Forelimb muscle (tissue), 1 donor: Measurements from ENCODE around the gene C12orf76. TPM values are rescaled to one million over a fixed set of nuclear protein-coding genes. Genes with fewer than 3 reads are reported as not detected.
"Not testable (repeated sequence)": the region's sequence is repeated elsewhere in the genome, so short reads cannot be mapped to it uniquely, and the experiment has no call there.

Experiments used
- DNase-seq: peaks from one replicate; pipeline ENCODE4 v3.0.0-alpha.2; 2013; ENCODE audit warnings: low read depth
- polyA plus RNA-seq: library from polyadenylated mRNA; unstranded; fragments of 120-200 nt; gene quantifications from one replicate; pipeline ENCODE4 v1.2.1, GENCODE V29; 2013; ENCODE audit not compliant: insufficient read length

C12orf76 gene
- polyA plus RNA-seq, 1 donor, result 29.9 TPM

DNA sequence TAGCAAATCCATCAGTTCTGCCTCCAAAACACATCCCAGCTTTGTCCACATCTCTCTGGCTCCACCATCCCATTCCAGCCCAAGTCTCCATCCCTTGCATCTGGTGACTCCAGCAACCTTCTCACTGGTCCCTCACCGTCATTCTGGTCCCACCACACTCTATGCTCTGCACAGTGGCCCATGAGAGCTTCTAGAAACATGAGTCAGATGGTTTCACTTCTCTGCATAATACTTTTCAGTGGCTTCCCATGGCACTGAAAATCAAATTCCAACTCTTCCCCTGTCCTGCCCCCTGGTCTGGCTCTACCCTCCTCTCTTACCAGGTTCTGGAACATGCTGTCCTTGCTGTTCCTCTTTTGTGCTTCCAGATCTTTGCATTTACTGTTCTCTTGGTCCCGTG, 17.2 kb upstream of the C12orf76 start:
- DNase-seq, result no peak

DNA sequence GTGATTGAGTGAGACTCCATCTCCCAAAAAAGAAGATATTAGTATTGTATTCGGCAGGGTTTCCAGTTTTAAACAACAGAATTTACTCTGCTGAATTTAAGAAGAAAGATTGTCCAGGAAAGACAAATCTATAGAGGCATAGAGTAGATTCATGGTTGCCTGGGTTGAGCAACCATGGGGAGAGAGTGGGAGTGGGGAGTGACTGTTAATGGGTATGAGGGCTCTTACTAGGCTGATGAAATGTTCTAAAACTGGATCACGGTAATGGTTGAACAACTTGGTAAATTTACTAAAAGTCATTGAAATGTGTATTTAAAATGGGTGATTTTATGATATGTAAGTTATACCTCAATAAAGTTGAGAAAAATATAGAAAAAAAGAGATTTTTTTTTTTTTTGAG, 13.9 kb upstream of the C12orf76 start:
- no peak for DNase-seq

- DNase-seq, result no peak
These were observed 11.3 kb upstream of the C12orf76 start for GRCh38 chr12:110059651-110060000.

DNA sequence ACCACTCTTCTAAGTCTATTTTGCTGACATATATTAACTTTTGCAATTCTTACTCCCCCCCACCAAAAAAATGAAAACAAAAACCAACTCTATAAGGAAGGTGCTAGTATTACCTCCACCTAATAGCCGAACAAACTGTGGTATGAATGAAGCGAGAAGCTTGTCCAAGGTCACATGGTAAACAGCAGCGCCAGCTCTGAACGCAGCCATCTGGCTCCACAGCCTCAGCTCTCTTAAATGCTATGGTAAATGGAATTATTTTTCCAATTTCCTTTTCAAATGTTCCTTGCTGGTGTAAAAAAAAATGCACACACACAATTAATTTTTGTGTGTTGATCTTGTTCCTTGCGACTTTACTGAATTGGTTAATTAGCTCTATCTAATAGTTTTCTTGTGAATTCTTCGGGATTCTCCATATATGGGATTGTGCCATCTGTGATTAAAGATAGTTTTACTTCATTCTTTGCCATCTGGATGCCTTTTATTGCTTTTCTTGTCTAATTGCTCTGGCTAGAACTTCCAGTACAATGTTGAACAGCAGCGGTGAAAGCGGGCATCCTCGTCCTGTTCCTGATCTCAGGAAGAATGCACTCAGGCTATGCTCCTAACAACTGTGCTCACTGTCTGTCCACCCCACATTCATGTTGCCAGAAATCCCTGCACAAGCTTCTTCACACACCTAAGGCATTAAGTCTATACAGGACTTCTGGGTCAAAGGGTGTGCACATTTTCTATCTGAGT, 10.7 kb upstream of the C12orf76 start:
- no peak for DNase-seq

GRCh38 chr12:110056643-110057042, 8.3 kb upstream of the C12orf76 start:
- not testable (repeated sequence) for DNase-seq

DNA sequence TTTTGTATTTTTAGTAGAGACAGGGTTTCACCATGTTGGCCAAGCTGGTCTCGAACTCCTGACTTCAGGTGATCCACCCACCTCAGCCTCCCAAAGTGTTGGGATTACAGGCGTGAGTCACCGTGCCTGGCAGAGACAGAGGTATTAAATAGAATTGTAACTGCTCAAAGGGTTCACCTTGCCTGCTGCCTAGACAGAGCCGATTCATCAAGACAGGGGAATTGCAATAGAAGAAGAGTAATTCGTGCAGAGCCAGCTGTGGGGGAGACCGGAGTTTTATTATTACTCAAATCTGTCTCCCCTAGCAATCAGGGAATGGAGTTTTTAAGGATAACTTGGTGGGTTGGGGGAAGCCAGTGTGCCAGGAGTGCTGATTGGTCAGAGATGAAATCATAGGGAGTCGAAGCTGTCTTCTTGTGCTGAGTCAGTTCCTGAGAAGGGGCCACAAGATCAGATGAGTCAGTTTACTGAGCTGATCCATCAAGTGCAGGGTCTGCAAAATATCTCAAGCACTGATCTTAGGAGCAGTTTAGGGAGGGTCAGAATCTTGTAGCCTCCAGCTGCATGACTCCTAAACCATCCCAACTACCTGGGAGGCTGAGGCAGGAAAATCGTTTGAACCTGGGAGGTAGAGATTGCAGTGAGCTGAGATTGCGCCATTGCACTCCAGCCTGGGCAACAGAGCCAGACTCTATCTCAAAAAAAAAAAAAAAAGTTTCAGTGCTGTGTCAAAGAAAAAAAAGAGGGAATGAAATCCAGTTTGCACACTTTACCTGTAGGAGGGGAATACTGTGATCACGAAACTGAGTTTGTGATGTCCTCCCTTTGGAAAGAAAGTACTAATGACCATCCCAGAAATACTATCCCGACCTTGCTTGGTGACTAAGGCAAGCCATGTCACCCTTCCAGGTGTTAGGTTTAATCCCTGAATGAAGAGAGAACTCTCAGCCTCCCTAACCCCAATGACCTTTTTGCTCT, 7.3 kb upstream of the C12orf76 start:
- DNase-seq, result not testable (repeated sequence)

DNA sequence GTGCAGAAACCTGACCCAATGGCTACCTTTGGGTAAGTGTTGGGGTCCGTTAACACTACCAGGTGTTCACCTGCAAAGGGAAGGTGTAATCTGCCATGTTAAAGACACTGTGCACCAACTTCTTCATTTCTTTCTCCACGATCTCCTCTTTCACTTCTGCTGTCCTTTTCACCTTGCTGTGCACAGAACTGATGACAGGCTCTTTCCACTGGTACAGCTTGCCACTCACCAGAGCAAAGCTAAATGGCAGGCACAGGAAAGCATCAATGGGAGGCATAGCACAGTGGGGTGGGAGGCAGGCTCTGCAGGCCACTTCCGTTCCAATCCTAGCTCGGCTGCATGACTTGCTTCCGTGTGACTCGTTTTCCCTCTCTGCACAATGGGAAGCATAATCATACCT, 2.6 kb upstream of the C12orf76 start:
- no peak for DNase-seq

GRCh38 chr12:110049666-110050065, 1.3 kb upstream of the C12orf76 start:
- DNase-seq, result not testable (repeated sequence)

- not testable (repeated sequence) for DNase-seq
These were observed 712 bp upstream of the C12orf76 start for GRCh38 chr12:110049034-110049433.

DNA sequence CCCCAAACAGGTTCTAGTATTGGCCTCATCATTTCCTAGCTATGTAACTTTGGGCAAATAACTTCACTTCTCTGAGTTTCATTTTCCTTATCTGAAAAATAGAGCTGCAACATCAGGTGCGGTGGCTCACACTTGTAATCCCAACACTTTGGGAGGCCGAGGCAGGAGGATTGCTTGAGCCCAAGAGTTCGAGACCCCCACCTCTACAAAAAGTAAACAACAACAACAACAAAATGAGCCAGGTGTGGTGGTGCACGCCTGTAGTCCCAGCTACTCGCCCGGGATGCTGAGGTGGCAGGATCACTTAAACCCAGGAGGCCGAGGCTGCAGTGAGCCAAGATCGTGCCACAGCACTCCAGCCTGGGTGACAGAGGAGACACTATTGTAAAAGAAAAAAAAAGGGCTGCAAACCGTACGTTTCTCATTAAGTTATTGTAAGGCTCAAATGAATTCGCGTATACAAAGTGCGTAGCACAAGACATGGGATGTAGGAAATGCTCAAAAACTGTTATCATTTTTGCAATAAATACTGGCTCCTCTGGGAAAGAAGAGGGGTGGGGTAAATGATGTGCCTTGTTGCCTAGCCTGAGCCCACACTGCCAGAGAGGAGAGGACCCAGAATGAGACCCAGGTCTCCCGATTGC, 903 bp downstream of the C12orf76 start:
- DNase-seq, result no peak

DNA sequence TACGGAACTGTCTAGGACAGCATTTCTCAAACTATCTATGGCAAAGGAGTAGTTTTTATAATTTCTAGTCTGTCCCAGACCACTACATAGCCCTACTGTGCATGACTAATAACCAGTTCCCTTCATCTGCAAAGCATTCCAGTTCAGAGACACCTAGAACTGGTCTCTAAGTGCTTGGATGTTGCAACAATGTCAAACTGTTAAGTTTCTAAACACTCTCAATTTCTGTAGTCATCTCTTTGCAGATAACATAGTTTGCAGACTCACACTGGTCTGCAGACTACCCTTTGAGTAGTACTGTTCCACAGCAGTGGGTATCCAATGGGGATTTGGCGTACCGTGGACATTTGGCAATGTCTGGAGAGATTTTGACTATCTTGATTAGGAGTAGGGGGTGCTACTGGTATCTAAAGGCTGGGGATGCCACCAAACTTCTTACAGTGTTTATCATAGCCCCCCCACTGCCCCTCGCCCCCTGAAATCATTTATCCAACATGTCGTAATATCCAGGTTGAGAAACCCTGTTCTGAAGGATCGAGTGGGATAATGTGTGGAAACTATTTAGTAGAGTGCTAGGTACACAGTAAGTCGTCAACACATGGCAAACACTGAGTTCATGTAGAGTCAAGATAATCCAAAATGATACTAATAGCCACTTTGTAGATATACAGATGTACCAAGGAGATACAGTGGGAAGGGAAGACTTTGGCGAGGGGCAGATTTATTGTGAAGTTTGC, 1.7 kb downstream of the C12orf76 start:
- no peak for DNase-seq

DNA sequence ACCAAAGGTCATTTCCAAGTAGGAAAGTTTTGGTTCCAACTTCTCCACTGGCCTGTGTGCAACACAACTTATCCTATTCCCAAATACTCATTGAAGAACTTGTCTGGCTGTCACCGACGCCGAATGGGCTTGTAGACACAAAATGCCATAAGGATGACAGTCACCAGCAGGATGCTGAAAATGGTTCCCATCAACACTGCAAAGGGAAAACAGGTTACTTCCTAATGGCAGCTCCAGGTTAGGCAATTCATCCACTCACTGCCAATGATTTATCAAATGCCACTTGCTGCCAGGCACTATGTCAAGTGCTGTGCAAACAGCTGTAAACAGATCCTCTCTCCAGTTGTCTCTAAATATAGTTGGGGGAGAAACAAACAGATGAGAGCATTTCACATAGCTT, 6.1 kb downstream of the C12orf76 start:
- DNase-seq, result no peak

GRCh38 chr12:110039085-110039807, 9.1 kb downstream of the C12orf76 start:
- no peak for DNase-seq

DNA sequence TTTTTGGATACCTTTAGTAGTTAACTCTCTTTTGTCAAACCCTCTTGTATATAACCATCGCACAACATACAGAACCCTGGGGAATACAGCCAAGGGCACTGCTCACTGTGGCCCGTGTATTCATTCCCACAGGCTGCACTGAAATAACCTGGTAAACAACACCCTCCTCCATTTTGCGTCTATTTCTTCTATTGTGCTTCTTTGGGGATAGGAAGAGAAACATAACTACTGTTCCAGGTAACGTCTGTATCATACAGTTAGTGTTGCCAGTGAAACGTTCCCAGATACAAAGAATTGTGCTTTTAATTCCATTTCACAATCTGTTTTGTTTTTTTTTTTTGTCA, 9.6 kb downstream of the C12orf76 start:
- DNase-seq, result no peak

- no peak for DNase-seq
These were observed 11.0 kb downstream of the C12orf76 start for GRCh38 chr12:110037315-110037714.

DNA sequence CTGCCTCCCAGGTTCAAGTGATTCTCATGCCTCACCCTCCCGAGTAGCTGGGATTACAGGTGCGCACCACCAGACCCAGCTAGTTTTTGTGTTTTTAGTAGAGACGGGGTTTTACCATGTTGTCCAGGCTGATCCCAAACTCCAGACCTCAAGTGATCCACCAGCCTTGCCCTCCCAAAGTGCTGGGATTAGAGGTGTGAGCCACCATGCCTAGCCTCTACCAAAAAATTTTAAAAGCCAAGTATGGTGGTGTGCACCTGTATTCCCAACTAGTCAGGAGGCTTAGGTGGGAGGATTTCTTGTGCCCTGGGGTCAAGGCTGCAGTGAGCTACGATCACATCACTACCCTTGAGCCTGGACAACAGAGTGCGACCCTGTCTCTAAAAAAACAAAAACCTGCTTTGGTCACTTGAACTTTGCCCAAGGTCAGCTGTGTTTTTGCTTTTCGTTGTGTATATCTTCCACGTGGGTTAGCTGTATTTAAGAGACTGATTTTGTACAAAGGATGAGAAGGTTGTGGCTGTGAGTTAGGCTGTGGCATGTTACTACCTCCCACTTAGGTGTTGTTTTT, 12.7 kb downstream of the C12orf76 start:
- DNase-seq, result no peak

- DNase-seq, result no peak
These were observed 14.4 kb downstream of the C12orf76 start for GRCh38 chr12:110033888-110034287.

DNA sequence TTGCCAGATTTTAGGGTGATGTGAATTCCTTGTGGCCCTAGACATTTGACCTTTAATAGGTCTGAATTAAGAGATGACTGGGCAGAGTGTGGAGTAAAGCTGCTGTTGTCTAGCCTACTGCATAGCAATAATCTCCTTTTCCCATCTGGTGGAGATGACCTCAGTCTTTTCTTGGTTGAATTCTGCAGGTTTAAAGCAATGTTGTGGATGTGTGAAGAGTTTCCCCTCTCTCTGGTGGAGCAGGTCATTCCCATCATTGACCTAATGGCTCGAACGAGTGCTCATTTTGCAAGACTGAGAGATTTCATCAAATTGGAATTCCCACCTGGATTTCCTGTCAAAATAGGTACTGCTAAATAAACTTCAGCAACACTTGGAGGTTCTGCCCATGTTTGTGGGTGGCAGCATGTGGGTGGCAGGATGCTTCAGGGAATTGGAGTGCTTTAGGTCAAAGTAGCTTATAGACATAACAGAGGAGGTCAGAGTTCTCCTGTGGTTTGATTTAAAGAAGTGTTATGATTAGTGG, 19.0 kb downstream of the C12orf76 start:
- no peak for DNase-seq

- DNase-seq, result no peak
These were observed 20.0 kb downstream of the C12orf76 start for GRCh38 chr12:110028323-110028722.

- DNase-seq, result no peak
These were observed 24.3 kb downstream of the C12orf76 start for GRCh38 chr12:110024051-110024450.
